HG03442 (cell line): ENCODE results near the gene CIB1.

Experiments used
- ATAC-seq: cut with Tn5 transposase; IDR thresholded peaks from one replicate; pipeline ENCODE4 v1.9.1; 2021; ENCODE audit warnings: mild to moderate bottlenecking, moderate library complexity; ENCODE audit not compliant: unreplicated experiment

Gene CIB1

DNA sequence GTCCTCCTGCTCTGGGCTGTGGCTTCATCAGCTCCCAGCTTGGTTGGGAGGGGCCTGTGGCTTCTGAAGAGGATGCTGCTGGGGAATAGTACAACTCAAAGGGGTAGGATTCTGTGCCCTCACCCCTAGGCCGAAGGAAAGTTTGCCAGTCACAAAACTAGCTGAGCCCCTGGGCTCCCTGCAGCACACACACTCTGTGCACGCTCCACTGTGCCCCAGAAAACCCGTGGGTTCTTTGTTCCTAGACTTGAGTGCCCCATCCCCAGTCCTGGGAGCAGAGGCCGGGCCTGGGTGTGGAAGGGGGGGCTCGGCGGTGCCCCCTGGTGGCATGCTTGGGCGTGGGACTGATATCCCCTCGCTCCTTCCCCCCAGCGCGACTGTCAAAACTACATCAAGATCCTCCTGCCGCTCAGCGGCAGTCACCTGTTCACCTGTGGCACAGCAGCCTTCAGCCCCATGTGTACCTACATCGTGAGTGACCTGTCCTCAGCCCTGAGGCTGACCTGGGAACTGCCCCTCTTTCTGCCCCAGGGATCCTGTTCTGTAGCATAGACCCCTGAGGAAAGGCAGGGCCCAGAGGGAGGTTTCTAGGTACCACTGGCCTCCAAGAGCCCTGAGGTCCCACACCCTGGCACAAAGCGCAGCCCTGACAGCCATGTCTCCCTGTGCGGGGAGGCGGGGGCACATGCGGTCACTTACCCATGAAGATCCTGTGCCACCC, 14.2 kb downstream of the CIB1 start:
- ATAC-seq = no peak

GRCh38 chr15:90217671-90218394, 15.9 kb downstream of the CIB1 start:
- no peak for ATAC-seq

DNA sequence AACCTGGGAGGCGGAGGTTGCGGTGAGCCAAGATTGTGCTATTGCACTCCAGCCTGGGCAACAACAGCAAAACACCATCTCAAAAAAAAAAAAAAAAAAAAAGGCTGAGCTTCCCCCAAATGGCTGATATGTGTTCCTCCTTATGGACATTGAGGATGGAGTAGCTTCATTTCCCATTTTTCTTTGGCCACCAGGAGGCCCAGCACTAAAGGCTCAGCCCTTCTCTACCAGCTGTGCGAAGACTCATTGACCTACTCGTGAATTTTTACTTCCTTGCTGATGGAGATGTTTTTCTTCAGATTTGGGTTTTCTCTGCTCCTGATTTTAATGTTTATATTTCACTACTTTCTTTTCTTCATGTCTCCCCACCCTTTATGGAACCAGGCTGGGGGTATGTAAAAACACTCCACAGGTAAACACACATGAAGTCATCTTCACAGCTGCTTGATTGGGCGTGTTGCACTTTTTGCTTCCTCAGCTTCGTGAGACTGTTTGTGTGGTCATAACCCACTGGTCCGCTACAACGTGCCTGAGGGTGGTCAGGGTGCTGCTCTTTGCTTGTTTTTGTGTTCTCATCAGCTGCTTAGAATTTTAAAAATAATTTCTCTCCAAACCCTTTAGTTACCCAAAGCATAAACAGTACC, 19.1 kb downstream of the CIB1 start:
- ATAC-seq = no peak

DNA sequence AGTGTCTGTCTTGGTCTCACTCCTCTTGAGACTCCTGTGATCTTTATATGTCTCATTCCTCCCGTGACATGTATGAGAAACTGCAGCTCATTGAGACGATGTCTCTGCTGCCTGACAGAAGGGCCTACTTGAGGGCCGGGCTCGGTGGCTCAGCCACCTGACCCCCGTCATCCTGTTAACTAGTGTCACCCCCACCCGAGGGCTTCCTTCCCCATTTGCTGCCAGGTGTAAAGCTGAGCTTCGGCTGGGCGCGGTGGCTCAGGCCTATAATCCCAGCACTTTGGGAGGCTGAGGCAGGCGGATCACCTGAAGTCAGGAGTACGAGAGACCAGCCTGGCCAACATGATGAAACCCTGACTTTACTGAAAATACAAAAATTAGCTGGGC, 19.9 kb downstream of the CIB1 start:
- no peak for ATAC-seq

DNA sequence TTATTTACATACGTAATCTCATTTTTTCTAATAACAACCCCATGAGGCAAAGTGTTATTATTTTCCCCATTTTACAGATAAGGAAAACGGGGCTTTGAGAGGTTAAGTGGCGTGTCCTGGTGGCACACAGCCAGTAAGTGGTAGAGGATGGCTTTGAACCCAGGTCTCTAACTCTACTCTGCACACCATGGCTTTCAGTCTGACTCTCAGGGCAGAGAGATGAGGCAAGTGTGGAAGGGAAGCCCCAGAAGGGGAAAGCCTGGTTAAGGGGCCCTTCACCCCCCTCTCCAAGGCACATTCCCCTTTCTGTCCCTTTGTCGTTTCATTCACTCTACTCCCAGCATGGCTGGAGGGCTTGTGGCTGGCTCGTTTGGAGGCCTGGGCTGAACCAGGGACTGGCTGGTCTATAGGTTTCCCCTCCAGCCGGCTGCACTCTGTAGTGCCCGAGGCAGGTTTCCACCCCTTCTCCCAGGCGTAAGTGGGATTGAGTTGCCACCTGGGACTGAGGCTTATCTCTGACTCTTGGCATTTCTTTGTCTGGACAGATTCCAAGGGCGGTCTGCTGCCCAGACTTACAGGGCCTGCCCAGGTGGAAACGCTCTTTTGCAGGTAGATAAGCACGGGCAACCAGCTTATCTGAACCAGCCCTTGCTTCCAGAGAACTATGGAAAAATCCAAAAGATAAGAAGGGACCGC, 20.5 kb downstream of the CIB1 start:
- no peak for ATAC-seq

GRCh38 chr15:90212221-90213098, 21.3 kb downstream of the CIB1 start:
- ATAC-seq = no peak

DNA sequence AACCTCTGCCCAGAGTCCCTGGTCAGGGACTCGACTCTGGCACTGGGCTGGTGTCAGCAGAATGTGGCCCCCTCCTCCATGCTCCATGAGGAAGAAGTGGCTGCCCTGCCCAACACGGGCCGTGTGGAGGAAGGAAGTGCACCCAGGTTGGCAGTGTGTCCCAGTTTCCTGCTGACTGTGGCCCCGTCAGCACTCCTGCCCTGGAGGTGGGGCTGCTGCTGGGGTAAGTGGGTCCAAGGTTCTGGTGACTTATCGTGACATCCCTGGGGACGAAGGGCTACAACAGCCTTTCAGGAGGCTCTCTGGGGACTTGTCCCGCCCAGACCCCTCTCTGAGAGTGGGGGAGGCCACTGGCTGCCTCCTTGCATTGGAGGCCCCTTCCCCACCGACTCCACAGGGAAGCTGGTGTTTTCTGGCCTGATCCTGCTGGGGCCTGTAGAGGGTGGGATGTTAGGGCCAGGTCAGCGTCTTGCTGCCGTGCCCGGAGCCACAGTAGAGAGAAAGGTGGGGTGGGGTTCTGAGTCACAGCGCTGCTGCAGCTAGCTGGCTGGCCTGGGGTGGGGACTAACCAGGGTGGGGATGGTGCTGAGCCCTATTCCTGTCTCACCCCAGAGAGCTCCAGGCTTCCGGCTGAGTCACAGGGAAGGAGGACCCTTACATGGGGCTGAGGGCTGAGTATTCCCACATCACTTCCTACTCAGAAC, 22.1 kb downstream of the CIB1 start:
- ATAC-seq = no peak

GRCh38 chr15:90211009-90211408, 22.7 kb downstream of the CIB1 start:
- ATAC-seq = no peak

GRCh38 chr15:90210593-90210992, 23.1 kb downstream of the CIB1 start:
- ATAC-seq = no peak

- ATAC-seq = peak; percentile 60
Observed at GRCh38 chr15:90209591-90209990, 24.1 kb downstream of the CIB1 start.

GRCh38 chr15:90208356-90208755, 25.4 kb downstream of the CIB1 start:
- no peak for ATAC-seq

DNA sequence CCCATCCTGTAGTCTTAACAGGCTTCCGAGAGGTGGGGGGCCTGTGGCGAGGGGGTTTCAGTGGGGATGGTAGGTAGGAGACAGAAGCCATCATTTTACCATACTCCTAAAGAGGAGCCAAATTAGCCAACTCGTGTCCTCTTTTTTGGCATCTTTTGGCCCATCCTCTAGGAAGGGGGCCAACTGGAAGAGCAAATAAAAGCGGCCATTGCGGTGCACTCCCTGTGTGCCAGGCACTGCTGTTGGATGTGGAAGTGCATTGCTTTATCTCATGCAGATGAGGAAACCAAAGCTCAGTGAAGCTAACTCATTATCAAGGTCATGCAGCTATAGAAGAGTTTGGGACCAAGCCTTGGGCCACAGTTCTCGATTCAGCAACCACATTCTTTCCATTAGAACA, 26.5 kb downstream of the CIB1 start:
- no peak for ATAC-seq

DNA sequence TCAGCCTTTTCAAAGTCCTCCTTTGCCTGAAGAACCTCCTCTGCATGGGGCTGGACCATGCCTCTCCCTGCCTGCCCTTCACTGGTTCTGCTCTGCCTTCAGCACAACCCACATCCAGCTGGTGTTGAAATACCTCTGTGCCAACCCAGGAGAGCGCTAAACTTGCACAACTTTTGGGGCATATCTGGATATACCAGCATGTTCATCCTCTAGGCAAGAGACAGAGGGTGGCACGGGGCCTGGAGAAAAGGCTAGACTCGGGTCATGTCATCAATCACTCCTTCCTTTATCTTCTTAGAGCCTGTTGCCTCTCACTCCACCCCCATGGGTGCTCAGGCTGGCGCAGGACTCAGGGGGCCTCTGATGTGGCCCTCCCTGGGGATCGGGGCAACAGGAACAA, 27.9 kb downstream of the CIB1 start:
- ATAC-seq = no peak

DNA sequence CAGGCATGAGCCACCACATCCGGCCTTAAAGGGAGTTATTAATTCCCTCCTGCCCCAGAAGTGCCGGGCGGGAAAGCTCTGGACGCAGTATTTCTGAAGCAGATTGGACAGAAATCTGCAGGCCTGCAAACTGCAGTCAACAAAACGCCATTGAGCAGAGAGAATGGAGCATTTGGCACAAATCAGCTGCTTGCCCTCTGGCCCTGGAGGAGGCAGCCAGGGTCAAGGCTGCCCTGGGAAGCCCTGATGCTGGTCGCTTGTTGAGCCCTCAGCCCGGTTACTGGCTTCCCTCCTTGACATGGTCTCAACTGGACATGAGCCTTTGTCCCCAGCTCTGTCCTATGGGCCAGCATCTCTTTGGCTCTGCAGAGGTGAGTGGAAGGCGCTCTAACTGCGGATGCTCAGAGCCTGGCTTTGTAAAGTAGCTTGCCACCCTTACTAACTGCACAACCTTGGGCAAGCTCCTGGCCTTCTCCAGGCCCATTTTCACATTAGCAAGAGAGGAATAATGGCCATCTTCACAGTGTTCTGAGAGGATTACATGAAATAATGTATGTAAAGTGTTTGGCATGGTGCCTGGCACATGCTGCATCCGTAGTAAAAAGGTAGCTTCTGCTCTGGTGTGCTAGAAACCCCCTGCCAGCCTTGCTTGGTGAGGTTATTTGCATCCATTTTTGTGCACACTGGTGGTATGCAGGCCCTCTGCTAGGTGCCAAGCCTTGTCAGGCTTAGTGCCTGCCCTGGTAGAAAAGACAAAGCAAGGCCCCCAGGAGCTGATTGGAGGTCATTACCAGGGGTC, 28.5 kb downstream of the CIB1 start:
- ATAC-seq = no peak

- ATAC-seq = no peak
Observed at GRCh38 chr15:90203922-90204321, 29.8 kb downstream of the CIB1 start.

GRCh38 chr15:90203473-90203872, 30.3 kb downstream of the CIB1 start:
- ATAC-seq = no peak

- ATAC-seq = no peak
Observed at GRCh38 chr15:90202929-90203328, 30.8 kb downstream of the CIB1 start.

DNA sequence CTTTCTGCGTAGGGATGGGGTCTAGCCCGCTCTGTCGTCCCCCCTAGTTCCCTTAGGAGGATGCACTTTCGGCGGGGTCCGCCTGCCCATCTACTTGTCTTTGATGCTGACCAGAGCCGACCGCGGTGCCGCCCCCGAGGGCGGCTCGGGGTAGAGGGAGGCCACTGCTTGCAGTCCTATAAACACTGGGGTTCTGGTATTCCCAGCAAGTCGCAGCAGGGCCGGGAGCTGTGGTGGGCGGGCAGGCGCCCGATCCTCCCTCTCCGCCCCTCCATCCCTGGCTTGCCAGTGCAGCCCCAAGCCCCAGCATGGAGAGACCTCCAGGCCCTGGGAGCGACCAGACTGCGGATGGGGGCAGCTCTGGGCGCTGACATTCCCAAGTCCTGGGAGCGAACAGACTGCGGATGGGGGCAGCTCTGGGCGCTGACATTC, 31.8 kb downstream of the CIB1 start:
- ATAC-seq = no peak
